ENCODE data around the gene EID3. TPM values are rescaled to one million over a fixed set of nuclear protein-coding genes. Genes with fewer than 3 reads are reported as not detected.

EID3 gene
- polyA plus RNA-seq, 2 donors = 0.74 to 1.0 TPM

GRCh38 chr12:104342635-104343249 is 39.2 kb downstream of the EID3 start:
- WGBS, 2 donors = 92 to 94% methylated on average over 12 of the region's 12 CpGs
- Histone ChIP-seq H3K36me3 (ENCODE audit: control insufficient read depth in 2 of 2, insufficient read depth in 2 of 2, low read length in 1 of 2) (peaks cover 9 to 13% of the 10 kb centered on the region in 2 donors), H3K9me3 (ENCODE audit: control insufficient read depth in 2 of 2, insufficient read depth in 1 of 2, low read depth in 1 of 2, low read length in 1 of 2) (no peaks in the 10 kb centered on the region)

GRCh38 chr12:104344682-104345081 is 41.1 kb downstream of the EID3 start:
- Histone ChIP-seq H3K4me3 (ENCODE audit: low read depth in 1 of 2, low read length in 2 of 2) (no peak overlapping the region), H3K4me1 (ENCODE audit: control insufficient read depth in 2 of 2, insufficient read depth in 2 of 2, low read length in 1 of 2) (no peaks in the 10 kb centered on the region), H3K27me3 (ENCODE audit: control insufficient read depth in 1 of 2, insufficient read depth in 2 of 2, low read length in 2 of 2) (no peaks in the 10 kb centered on the region), H3K36me3 (ENCODE audit: control insufficient read depth in 2 of 2, insufficient read depth in 2 of 2, low read length in 1 of 2) (peaks cover 13 to 16% of the 10 kb centered on the region in 2 donors), H3K27ac (ENCODE audit: low read depth in 2 of 2, low read length in 1 of 2) (no peak overlapping the region), H3K9me3 (ENCODE audit: control insufficient read depth in 2 of 2, insufficient read depth in 1 of 2, low read depth in 1 of 2, low read length in 1 of 2) (no peaks in the 10 kb centered on the region)
- WGBS, 2 donors = 83 to 87% methylated on average over 2 of the region's 2 CpGs

More at GRCh38 chr12:104342635-104343249, 39.2 kb downstream of the EID3 start:
- H3K4me3 ChIP-seq (ENCODE audit: low read depth in 1 of 2, low read length in 2 of 2) = no peak overlapping the region
- no peaks in the 10 kb centered on the region for H3K4me1 ChIP-seq (ENCODE audit: control insufficient read depth in 2 of 2, insufficient read depth in 2 of 2, low read length in 1 of 2)
- H3K27me3 ChIP-seq (ENCODE audit: control insufficient read depth in 1 of 2, insufficient read depth in 2 of 2, low read length in 2 of 2) = no peaks in the 10 kb centered on the region
- H3K27ac ChIP-seq (ENCODE audit: low read depth in 2 of 2, low read length in 1 of 2) = no peak overlapping the region

GRCh38 chr12:104345234-104346066 is 41.9 kb downstream of the EID3 start:
- peaks cover 13 to 14% of the 10 kb centered on the region in 2 donors for H3K36me3 ChIP-seq (ENCODE audit: control insufficient read depth in 2 of 2, insufficient read depth in 2 of 2, low read length in 1 of 2)
- 93 to 94% methylated on average over 7 of the region's 7 CpGs for WGBS, 2 donors
- no peaks in the 10 kb centered on the region for H3K4me1 ChIP-seq (ENCODE audit: control insufficient read depth in 2 of 2, insufficient read depth in 2 of 2, low read length in 1 of 2)
- no peaks in the 10 kb centered on the region for H3K9me3 ChIP-seq (ENCODE audit: control insufficient read depth in 2 of 2, insufficient read depth in 1 of 2, low read depth in 1 of 2, low read length in 1 of 2)
- no peak overlapping the region for H3K27ac ChIP-seq (ENCODE audit: low read depth in 2 of 2, low read length in 1 of 2)
- H3K4me3 ChIP-seq (ENCODE audit: low read depth in 1 of 2, low read length in 2 of 2) = no peak overlapping the region
- no peaks in the 10 kb centered on the region for H3K27me3 ChIP-seq (ENCODE audit: control insufficient read depth in 1 of 2, insufficient read depth in 2 of 2, low read length in 2 of 2)

GRCh38 chr12:104347374-104348075 is 44.0 kb downstream of the EID3 start:
- Histone ChIP-seq H3K36me3 (ENCODE audit: control insufficient read depth in 2 of 2, insufficient read depth in 2 of 2, low read length in 1 of 2) (peaks cover 3 to 17% of the 10 kb centered on the region in 2 donors), H3K4me1 (ENCODE audit: control insufficient read depth in 2 of 2, insufficient read depth in 2 of 2, low read length in 1 of 2) (no peaks in the 10 kb centered on the region), H3K4me3 (ENCODE audit: low read depth in 1 of 2, low read length in 2 of 2) (no peak overlapping the region), H3K27ac (ENCODE audit: low read depth in 2 of 2, low read length in 1 of 2) (no peak overlapping the region), H3K27me3 (ENCODE audit: control insufficient read depth in 1 of 2, insufficient read depth in 2 of 2, low read length in 2 of 2) (no peaks in the 10 kb centered on the region), H3K9me3 (ENCODE audit: control insufficient read depth in 2 of 2, insufficient read depth in 1 of 2, low read depth in 1 of 2, low read length in 1 of 2) (no peaks in the 10 kb centered on the region)
- 83 to 85% methylated on average over 5 of the region's 5 CpGs for WGBS, 2 donors

- H3K36me3 ChIP-seq (ENCODE audit: control insufficient read depth in 2 of 2, insufficient read depth in 2 of 2, low read length in 1 of 2) = peaks cover 3 to 17% of the 10 kb centered on the region in 2 donors
- no peaks in the 10 kb centered on the region for H3K9me3 ChIP-seq (ENCODE audit: control insufficient read depth in 2 of 2, insufficient read depth in 1 of 2, low read depth in 1 of 2, low read length in 1 of 2)
- H3K4me3 ChIP-seq (ENCODE audit: low read depth in 1 of 2, low read length in 2 of 2) = no peak overlapping the region
- 93 to 94% methylated on average over 11 of the region's 11 CpGs for WGBS, 2 donors
- no peaks in the 10 kb centered on the region for H3K4me1 ChIP-seq (ENCODE audit: control insufficient read depth in 2 of 2, insufficient read depth in 2 of 2, low read length in 1 of 2)
- H3K27me3 ChIP-seq (ENCODE audit: control insufficient read depth in 1 of 2, insufficient read depth in 2 of 2, low read length in 2 of 2) = no peaks in the 10 kb centered on the region
- no peak overlapping the region for H3K27ac ChIP-seq (ENCODE audit: low read depth in 2 of 2, low read length in 1 of 2)
Observed at GRCh38 chr12:104348283-104348993, 44.9 kb downstream of the EID3 start.

GRCh38 chr12:104348994-104349494 is 45.5 kb downstream of the EID3 start:
- 97% methylated on average over 2 of the region's 2 CpGs for WGBS, 2 donors
- peaks cover 3 to 17% of the 10 kb centered on the region in 2 donors for H3K36me3 ChIP-seq (ENCODE audit: control insufficient read depth in 2 of 2, insufficient read depth in 2 of 2, low read length in 1 of 2)

GRCh38 chr12:104350211-104351056 is 46.9 kb downstream of the EID3 start:
- no peaks in the 10 kb centered on the region for H3K9me3 ChIP-seq (ENCODE audit: control insufficient read depth in 2 of 2, insufficient read depth in 1 of 2, low read depth in 1 of 2, low read length in 1 of 2)
- peaks cover 3 to 19% of the 10 kb centered on the region in 2 donors for H3K36me3 ChIP-seq (ENCODE audit: control insufficient read depth in 2 of 2, insufficient read depth in 2 of 2, low read length in 1 of 2)
- H3K4me3 ChIP-seq (ENCODE audit: low read depth in 1 of 2, low read length in 2 of 2) = no peak overlapping the region
- H3K27ac ChIP-seq (ENCODE audit: low read depth in 2 of 2, low read length in 1 of 2) = no peak overlapping the region
- 87 to 90% methylated on average over 8 of the region's 8 CpGs for WGBS, 2 donors
- H3K27me3 ChIP-seq (ENCODE audit: control insufficient read depth in 1 of 2, insufficient read depth in 2 of 2, low read length in 2 of 2) = no peaks in the 10 kb centered on the region
- no peaks in the 10 kb centered on the region for H3K4me1 ChIP-seq (ENCODE audit: control insufficient read depth in 2 of 2, insufficient read depth in 2 of 2, low read length in 1 of 2)

More at GRCh38 chr12:104348994-104349494, 45.5 kb downstream of the EID3 start:
- H3K4me3 ChIP-seq (ENCODE audit: low read depth in 1 of 2, low read length in 2 of 2) = no peak overlapping the region
- no peaks in the 10 kb centered on the region for H3K9me3 ChIP-seq (ENCODE audit: control insufficient read depth in 2 of 2, insufficient read depth in 1 of 2, low read depth in 1 of 2, low read length in 1 of 2)
- no peaks in the 10 kb centered on the region for H3K27me3 ChIP-seq (ENCODE audit: control insufficient read depth in 1 of 2, insufficient read depth in 2 of 2, low read length in 2 of 2)
- no peak overlapping the region for H3K27ac ChIP-seq (ENCODE audit: low read depth in 2 of 2, low read length in 1 of 2)
- no peaks in the 10 kb centered on the region for H3K4me1 ChIP-seq (ENCODE audit: control insufficient read depth in 2 of 2, insufficient read depth in 2 of 2, low read length in 1 of 2)

GRCh38 chr12:104351057-104351983 is 47.8 kb downstream of the EID3 start:
- Histone ChIP-seq H3K4me1 (ENCODE audit: control insufficient read depth in 2 of 2, insufficient read depth in 2 of 2, low read length in 1 of 2) (no peaks in the 10 kb centered on the region), H3K36me3 (ENCODE audit: control insufficient read depth in 2 of 2, insufficient read depth in 2 of 2, low read length in 1 of 2) (peaks cover 3 to 19% of the 10 kb centered on the region in 2 donors), H3K4me3 (ENCODE audit: low read depth in 1 of 2, low read length in 2 of 2) (no peak overlapping the region), H3K27ac (ENCODE audit: low read depth in 2 of 2, low read length in 1 of 2) (no peak overlapping the region), H3K9me3 (ENCODE audit: control insufficient read depth in 2 of 2, insufficient read depth in 1 of 2, low read depth in 1 of 2, low read length in 1 of 2) (no peaks in the 10 kb centered on the region), H3K27me3 (ENCODE audit: control insufficient read depth in 1 of 2, insufficient read depth in 2 of 2, low read length in 2 of 2) (no peaks in the 10 kb centered on the region)
- WGBS, 2 donors = 98 to 99% methylated on average over 4 of the region's 4 CpGs
